HG03378 (cell line): Measurements from ENCODE around the gene XRCC6.
A peak's percentile ranks its signal among the peaks of the same experiment; 100 is the strongest.
"Not testable (repeated sequence)": the region's sequence is repeated elsewhere in the genome, so short reads cannot be mapped to it uniquely, and the experiment has no call there.

Experiments used
- ATAC-seq: cut with Tn5 transposase; IDR thresholded peaks from one replicate; pipeline ENCODE4 v1.9.1; 2021; ENCODE audit warnings: mild to moderate bottlenecking, moderate library complexity; ENCODE audit not compliant: unreplicated experiment

The XRCC6 gene

GRCh38 chr22:41683052-41683451 lies 62.0 kb downstream of the XRCC6 start:
- no peak for ATAC-seq

GRCh38 chr22:41683616-41684015 lies 62.5 kb downstream of the XRCC6 start:
- no peak for ATAC-seq

- no peak for ATAC-seq
These were observed 63.1 kb downstream of the XRCC6 start for GRCh38 chr22:41684194-41684593.

- not testable (repeated sequence) for ATAC-seq
These were observed 65.8 kb downstream of the XRCC6 start for GRCh38 chr22:41686890-41687289.

- ATAC-seq: no peak
These were observed 66.8 kb downstream of the XRCC6 start for GRCh38 chr22:41687901-41688364.

- peak; percentile 71 for ATAC-seq
These were observed 67.5 kb downstream of the XRCC6 start, which contains the start of gene SNU13 for GRCh38 chr22:41688365-41689211. SNU13 (minus strand) TSS chr22:41688867; CDS start chr22:41688796, 71 bp downstream.

- ATAC-seq: no peak
These were observed 69.4 kb downstream of the XRCC6 start for GRCh38 chr22:41690476-41690875.

- ATAC-seq: no peak
These were observed 74.1 kb downstream of the XRCC6 start for GRCh38 chr22:41695211-41695610.

GRCh38 chr22:41696703-41697102 lies 75.6 kb downstream of the XRCC6 start:
- ATAC-seq: no peak

- ATAC-seq: no peak
These were observed 76.2 kb downstream of the XRCC6 start for GRCh38 chr22:41697126-41697775.

- no peak for ATAC-seq
These were observed 78.4 kb downstream of the XRCC6 start, which contains the start of gene MEI1 for GRCh38 chr22:41699264-41700107. MEI1 (plus strand) TSS chr22:41699503; CDS start chr22:41699539, 36 bp downstream.

GRCh38 chr22:41700108-41700364 lies 78.9 kb downstream of the XRCC6 start:
- no peak for ATAC-seq

GRCh38 chr22:41702763-41703162 lies 81.7 kb downstream of the XRCC6 start:
- ATAC-seq: no peak

- no peak for ATAC-seq
These were observed 88.2 kb downstream of the XRCC6 start for GRCh38 chr22:41709341-41709740.

- ATAC-seq: no peak
These were observed 91.9 kb downstream of the XRCC6 start for GRCh38 chr22:41713004-41713403.
